WTC11 (cell line): Measurements from ENCODE around the gene EHMT1. TPM values are rescaled to one million over a fixed set of nuclear protein-coding genes. Genes with fewer than 3 reads are reported as not detected.

Experiments
- ATAC-seq: fragments of 200-7000 bp; cut with Tn5 transposase; 2 replicates; pipeline ENCODE4 v1.10.0; 2021; ENCODE audit warnings: mild to moderate bottlenecking, moderate library complexity
- CTCF ChIA-PET: fragments of 300-600 bp; sonication (Branson Sonifier 250); formaldehyde crosslinking; loops from one replicate; lab custom pipeline; 2021; ENCODE audit warnings: antibody characterized with exemption; lab: Charles Lee
- POLR2A ChIA-PET: fragments of 350-600 bp; sonication (Branson Sonifier 250); formaldehyde crosslinking; loops from one replicate; lab custom pipeline; 2021; ENCODE audit warnings: antibody characterized with exemption; lab: Charles Lee
- DNase-seq: peaks from one replicate; pipeline ENCODE4 v3.0.0; 2021; ENCODE audit warnings: low spot score
- H3K27ac Mint-ChIP-seq: 2 replicates; pipeline ENCODE4 v1.8.0; 2021; ENCODE audit warnings: mixed read lengths
- H3K27me3 Mint-ChIP-seq: 2 replicates; pipeline ENCODE4 v1.8.0; 2021; ENCODE audit warnings: low read depth, mild to moderate bottlenecking, moderate library complexity, mixed read lengths
- H3K36me3 Mint-ChIP-seq: 2 replicates; pipeline ENCODE4 v1.8.0; 2021; ENCODE audit warnings: mixed read lengths
- H3K4me1 Mint-ChIP-seq: 2 replicates; pipeline ENCODE4 v1.8.0; 2022; ENCODE audit warnings: mixed read lengths
- H3K4me3 Mint-ChIP-seq: 2 replicates; pipeline ENCODE4 v1.8.0; 2021; ENCODE audit warnings: mild to moderate bottlenecking, moderate library complexity, mixed read lengths
- H3K9me3 Mint-ChIP-seq: 2 replicates; pipeline ENCODE4 v1.8.0; 2021; ENCODE audit warnings: mixed read lengths
- CREB1 ChIP-seq: sonication (generic); formaldehyde crosslinking; IDR thresholded peaks from 2 replicates; pipeline ENCODE4 v1.8.0; 2023; ENCODE audit warnings: mild to moderate bottlenecking, missing genetic modification reagents
- FOXP4 ChIP-seq: sonication (generic); formaldehyde crosslinking; IDR thresholded peaks from 2 replicates; pipeline ENCODE4 v1.8.0; 2022; ENCODE audit warnings: mild to moderate bottlenecking, missing genetic modification reagents
- JUN ChIP-seq: sonication (generic); formaldehyde crosslinking; IDR thresholded peaks from 2 replicates; pipeline ENCODE4 v1.8.0; 2023; ENCODE audit warnings: mild to moderate bottlenecking, missing genetic modification reagents
- NFE2L1 ChIP-seq: sonication (generic); formaldehyde crosslinking; IDR thresholded peaks from 2 replicates; pipeline ENCODE4 v1.8.1; 2023; ENCODE audit warnings: missing genetic modification reagents
- NR1H2 ChIP-seq: sonication (generic); formaldehyde crosslinking; IDR thresholded peaks from 2 replicates; pipeline ENCODE4 v1.9.0; 2021; ENCODE audit warnings: mild to moderate bottlenecking, moderate library complexity, missing genetic modification reagents
- ZBTB43 ChIP-seq: sonication (generic); formaldehyde crosslinking; IDR thresholded peaks from 2 replicates; pipeline ENCODE4 v1.8.1; 2023; ENCODE audit warnings: mild to moderate bottlenecking, missing genetic modification reagents
- ZNF138 ChIP-seq: sonication (generic); formaldehyde crosslinking; conservative IDR thresholded peaks from 2 replicates; pipeline ENCODE4 v1.8.1; 2022; ENCODE audit warnings: mild to moderate bottlenecking, moderate library complexity, missing genetic modification reagents
- ZNF263 ChIP-seq: sonication (generic); formaldehyde crosslinking; IDR thresholded peaks from 2 replicates; pipeline ENCODE4 v1.8.1; 2022; ENCODE audit warnings: low read depth, mild to moderate bottlenecking, moderate library complexity, missing genetic modification reagents
- ZNF281 ChIP-seq: sonication (generic); formaldehyde crosslinking; IDR thresholded peaks from 2 replicates; pipeline ENCODE4 v1.8.0; 2023; ENCODE audit warnings: mild to moderate bottlenecking, missing genetic modification reagents
- ZNF416 ChIP-seq: fragments of 250-450 bp; sonication (Bioruptor Pico); IDR thresholded peaks from 2 replicates; pipeline ENCODE4 v1.9.0; 2021; ENCODE audit warnings: mild to moderate bottlenecking, inconsistent platforms
- ZNF423 ChIP-seq: fragments of 250-450 bp; sonication (Bioruptor Pico); IDR thresholded peaks from 2 replicates; pipeline ENCODE4 v2.1.2; 2022; ENCODE audit warnings: mild to moderate bottlenecking, moderate library complexity
- ZNF671 ChIP-seq: fragments of 250-450 bp; sonication (Bioruptor Pico); IDR thresholded peaks from 2 replicates; pipeline ENCODE4 v1.8.0; 2021; ENCODE audit warnings: mild to moderate bottlenecking
- ZSCAN18 ChIP-seq: fragments of 250-450 bp; sonication (Bioruptor Pico); IDR thresholded peaks from 2 replicates; pipeline ENCODE4 v2.1.2; 2022; ENCODE audit warnings: mild to moderate bottlenecking, moderate library complexity
- total RNA-seq: library from RNA; stranded (reverse); gene quantifications from 3 replicates; pipeline ENCODE4 v1.2.3, GENCODE V29; 2021
- TF ChIP-seq, protein P1 (sequence below): sonication (generic); formaldehyde crosslinking; IDR thresholded peaks from 2 replicates; pipeline ENCODE4 v1.8.0; 2022; ENCODE audit warnings: mild to moderate bottlenecking, missing genetic modification reagents
- TF ChIP-seq, protein P2 (sequence below): sonication (generic); formaldehyde crosslinking; IDR thresholded peaks from 2 replicates; pipeline ENCODE4 v1.8.0; 2023; ENCODE audit warnings: missing genetic modification reagents, mild to moderate bottlenecking, borderline replicate concordance
- TF ChIP-seq, protein P3 (sequence below): fragments of 250-450 bp; sonication (Bioruptor Pico); IDR thresholded peaks from 2 replicates; pipeline ENCODE4 v1.9.0; 2021; ENCODE audit warnings: mild to moderate bottlenecking
- TF ChIP-seq, protein P4 (sequence below): sonication (generic); formaldehyde crosslinking; IDR thresholded peaks from 2 replicates; pipeline ENCODE4 v1.8.0; 2022; ENCODE audit warnings: mild to moderate bottlenecking, missing genetic modification reagents

Gene EHMT1
- total RNA-seq, 1 experiment from 2014 or later = 170 TPM

DNA sequence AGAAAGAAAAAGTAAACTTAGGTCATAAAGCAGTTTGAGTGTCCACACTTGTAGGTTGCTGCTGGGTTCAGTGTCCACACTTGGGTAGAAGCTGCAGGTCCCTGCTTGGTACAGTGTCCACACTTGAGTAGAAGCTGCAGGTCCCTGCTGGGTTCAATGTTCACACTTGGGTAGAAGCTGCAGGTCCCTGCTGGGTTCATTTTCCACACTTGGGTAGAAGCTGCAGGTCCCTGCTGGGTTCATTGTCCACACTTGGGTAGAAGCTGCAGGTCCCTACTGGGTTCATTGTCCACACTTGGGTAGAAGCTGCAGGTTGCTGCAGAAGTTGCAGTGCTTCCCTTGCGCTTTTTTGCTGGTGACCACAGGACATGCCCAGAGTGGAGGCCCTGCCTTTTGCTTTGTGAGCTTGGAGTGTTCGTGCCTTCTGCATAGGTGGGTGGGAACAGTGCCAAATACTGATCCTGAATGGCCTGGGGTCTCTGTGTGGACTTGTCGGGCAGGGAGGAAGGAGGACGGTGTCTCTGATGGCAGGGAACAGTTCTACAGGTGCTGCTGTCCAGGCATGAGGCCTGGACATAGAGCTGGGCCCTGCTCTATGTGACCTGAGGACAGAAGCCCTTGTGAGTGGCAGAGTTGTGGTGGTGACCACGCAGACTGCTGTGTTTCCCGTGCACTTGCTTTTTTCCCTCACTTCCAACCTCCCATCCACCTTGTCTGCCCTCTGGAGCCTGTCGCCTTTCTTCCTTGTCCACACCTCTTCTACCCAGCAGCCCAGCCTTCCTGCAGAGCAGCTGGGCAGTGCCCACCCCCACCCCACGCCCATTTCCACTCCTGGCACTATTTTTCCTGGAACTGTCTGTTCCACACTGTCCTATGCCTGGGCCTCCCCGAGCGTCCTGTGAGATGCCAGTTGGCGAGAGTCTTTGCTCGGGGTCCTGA, 120.8 kb downstream of the EHMT1 start:
- TF ChIP-seq ZNF423 (CRISPR knock-in tag) (no peak), FOXP4 (no peak), NR1H2 (CRISPR knock-in tag) (no peak), ZBTB43 (CRISPR knock-in tag) (no peak), ZNF671 (CRISPR knock-in tag) (no peak), NFE2L1 (CRISPR knock-in tag) (no peak), JUN (no peak)
- TF ChIP-seq, protein P1, sequence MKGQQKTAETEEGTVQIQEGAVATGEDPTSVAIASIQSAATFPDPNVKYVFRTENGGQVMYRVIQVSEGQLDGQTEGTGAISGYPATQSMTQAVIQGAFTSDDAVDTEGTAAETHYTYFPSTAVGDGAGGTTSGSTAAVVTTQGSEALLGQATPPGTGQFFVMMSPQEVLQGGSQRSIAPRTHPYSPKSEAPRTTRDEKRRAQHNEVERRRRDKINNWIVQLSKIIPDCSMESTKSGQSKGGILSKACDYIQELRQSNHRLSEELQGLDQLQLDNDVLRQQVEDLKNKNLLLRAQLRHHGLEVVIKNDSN = no peak
- TF ChIP-seq, protein P2, sequence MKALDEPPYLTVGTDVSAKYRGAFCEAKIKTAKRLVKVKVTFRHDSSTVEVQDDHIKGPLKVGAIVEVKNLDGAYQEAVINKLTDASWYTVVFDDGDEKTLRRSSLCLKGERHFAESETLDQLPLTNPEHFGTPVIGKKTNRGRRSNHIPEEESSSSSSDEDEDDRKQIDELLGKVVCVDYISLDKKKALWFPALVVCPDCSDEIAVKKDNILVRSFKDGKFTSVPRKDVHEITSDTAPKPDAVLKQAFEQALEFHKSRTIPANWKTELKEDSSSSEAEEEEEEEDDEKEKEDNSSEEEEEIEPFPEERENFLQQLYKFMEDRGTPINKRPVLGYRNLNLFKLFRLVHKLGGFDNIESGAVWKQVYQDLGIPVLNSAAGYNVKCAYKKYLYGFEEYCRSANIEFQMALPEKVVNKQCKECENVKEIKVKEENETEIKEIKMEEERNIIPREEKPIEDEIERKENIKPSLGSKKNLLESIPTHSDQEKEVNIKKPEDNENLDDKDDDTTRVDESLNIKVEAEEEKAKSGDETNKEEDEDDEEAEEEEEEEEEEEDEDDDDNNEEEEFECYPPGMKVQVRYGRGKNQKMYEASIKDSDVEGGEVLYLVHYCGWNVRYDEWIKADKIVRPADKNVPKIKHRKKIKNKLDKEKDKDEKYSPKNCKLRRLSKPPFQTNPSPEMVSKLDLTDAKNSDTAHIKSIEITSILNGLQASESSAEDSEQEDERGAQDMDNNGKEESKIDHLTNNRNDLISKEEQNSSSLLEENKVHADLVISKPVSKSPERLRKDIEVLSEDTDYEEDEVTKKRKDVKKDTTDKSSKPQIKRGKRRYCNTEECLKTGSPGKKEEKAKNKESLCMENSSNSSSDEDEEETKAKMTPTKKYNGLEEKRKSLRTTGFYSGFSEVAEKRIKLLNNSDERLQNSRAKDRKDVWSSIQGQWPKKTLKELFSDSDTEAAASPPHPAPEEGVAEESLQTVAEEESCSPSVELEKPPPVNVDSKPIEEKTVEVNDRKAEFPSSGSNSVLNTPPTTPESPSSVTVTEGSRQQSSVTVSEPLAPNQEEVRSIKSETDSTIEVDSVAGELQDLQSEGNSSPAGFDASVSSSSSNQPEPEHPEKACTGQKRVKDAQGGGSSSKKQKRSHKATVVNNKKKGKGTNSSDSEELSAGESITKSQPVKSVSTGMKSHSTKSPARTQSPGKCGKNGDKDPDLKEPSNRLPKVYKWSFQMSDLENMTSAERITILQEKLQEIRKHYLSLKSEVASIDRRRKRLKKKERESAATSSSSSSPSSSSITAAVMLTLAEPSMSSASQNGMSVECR (CRISPR knock-in tag) = no peak
- Mint-ChIP-seq H3K36me3 (peaks cover 36% of the 10 kb centered on the region), H3K27ac (peak overlapping the region; percentile 45; the same call in 1 of the 2 replicates), H3K9me3 (0 out of 2 replicates have a peak, but pooled peaks cover 3% of the 10 kb centered on the region), H3K4me1 (peaks cover 7% of the 10 kb centered on the region), H3K27me3 (no peaks in the 10 kb centered on the region), H3K4me3 (no peak overlapping the region)
- ChIA-PET POLR2A (interaction anchor here (0.5 kb wide), 1 partner anchor 186 kb away, joined by 3 read pairs; no protein-coding TSS in a partner anchor), CTCF (interaction anchor here (0.8 to 1.3 kb wide), 4 partner anchors 28 to 67 kb away, joined by 3 to 4 read pairs (median 3); no protein-coding TSS in a partner anchor)
- DNase-seq = no peak
- no peak for ATAC-seq

GRCh38 chr9:137740312-137740711, 121.5 kb downstream of the EHMT1 start:
- H3K27me3 Mint-ChIP-seq = no peaks in the 10 kb centered on the region
- 0 out of 2 replicates have a peak overlapping the region, but pooled peaks have one; percentile 45 for H3K27ac Mint-ChIP-seq
- DNase-seq = no peak
- ChIA-PET POLR2A (no interaction called here), CTCF (interaction anchor here (0.8 to 1.3 kb wide), 3 partner anchors 29 to 67 kb away, joined by 3 to 4 read pairs (median 3); no protein-coding TSS in a partner anchor)
- H3K4me1 Mint-ChIP-seq = peaks cover 5% of the 10 kb centered on the region; the same call in 1 of the 2 replicates
- no peak overlapping the region for H3K4me3 Mint-ChIP-seq
- TF ChIP-seq CREB1 (CRISPR knock-in tag) (no peak), ZSCAN18 (CRISPR knock-in tag) (no peak), ZNF138 (CRISPR knock-in tag) (no peak), NFE2L1 (CRISPR knock-in tag) (no peak), ZNF263 (no peak), ZNF416 (CRISPR knock-in tag) (no peak), ZNF281 (CRISPR knock-in tag) (no peak)
- TF ChIP-seq, protein P3, sequence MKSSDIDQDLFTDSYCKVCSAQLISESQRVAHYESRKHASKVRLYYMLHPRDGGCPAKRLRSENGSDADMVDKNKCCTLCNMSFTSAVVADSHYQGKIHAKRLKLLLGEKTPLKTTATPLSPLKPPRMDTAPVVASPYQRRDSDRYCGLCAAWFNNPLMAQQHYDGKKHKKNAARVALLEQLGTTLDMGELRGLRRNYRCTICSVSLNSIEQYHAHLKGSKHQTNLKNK (CRISPR knock-in tag) = no peak
- TF ChIP-seq, protein P4, sequence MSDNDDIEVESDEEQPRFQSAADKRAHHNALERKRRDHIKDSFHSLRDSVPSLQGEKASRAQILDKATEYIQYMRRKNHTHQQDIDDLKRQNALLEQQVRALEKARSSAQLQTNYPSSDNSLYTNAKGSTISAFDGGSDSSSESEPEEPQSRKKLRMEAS (CRISPR knock-in tag) = no peak
- H3K9me3 Mint-ChIP-seq = no peaks in the 10 kb centered on the region
- H3K36me3 Mint-ChIP-seq = peaks cover 35% of the 10 kb centered on the region
- ATAC-seq = no peak
